ENCODE data around the gene LAMP1.

- TF ChIP-seq REST (IDR thresholded peaks at IDR 0.05; ENCODE audit: low read depth) = no peak
- TF ChIP-seq EP300 (IDR thresholded peaks at IDR 0.05; ENCODE audit: borderline replicate concordance) = no peak
- no peak for TF ChIP-seq EGR1 (IDR thresholded peaks at IDR 0.05)
- no peak for TF ChIP-seq TAF1 (IDR thresholded peaks at IDR 0.05; ENCODE audit: low read depth)
- no peak for TF ChIP-seq TEAD4 (IDR thresholded peaks at IDR 0.05)
- no peak for TF ChIP-seq FOXM1 (IDR thresholded peaks at IDR 0.05; ENCODE audit: borderline replicate concordance, low read depth)
- TF ChIP-seq CEBPB (IDR thresholded peaks at IDR 0.05) = no peak
Measured at GRCh38 chr13:113322043-113322461, 25.0 kb downstream of the LAMP1 start.
